ENCODE data around the gene THAP5.
"Not testable (repeated sequence)": the region's sequence is repeated elsewhere in the genome, so short reads cannot be mapped to it uniquely, and the experiment has no call there.

The THAP5 gene

DNA sequence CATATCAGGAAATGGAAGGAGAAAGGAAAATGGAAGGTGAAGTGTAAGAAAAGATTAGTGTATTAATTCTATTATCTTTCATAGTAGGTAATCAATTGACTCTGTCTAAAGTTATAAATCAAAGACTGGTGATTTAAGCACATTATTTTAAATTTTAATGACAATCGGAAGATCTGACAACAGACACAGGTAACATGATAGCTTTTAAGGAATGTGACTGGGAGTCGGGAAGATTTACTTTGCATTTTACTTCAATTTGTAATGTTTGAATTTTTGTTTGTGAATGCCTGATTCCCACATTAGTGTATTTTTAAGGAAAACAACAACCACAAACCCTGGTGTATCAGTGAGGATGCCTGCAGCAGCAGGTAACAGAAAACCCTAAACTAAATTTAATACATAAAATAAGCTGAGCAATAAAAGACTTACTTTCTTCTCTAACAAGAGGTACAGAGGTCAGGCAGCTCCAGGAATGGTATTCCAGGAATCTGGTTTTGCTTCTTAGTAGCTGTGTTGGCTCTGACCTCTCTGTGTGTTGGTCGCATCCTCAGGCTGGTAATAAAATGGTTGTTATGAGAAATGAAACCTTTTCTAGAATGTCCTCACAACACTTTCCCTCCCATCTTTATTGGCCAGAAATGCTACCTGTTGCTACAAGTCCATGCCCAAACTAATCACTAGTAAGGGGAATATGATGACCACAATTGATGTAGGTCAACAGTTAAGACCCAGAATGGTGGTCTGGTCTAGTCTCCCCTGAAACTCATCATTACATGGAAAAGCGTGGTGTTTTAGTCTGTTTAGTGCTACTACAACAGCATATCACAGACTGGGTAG is 12.4 kb upstream of the THAP5 start:
- DNase-seq, result no peak

DNA sequence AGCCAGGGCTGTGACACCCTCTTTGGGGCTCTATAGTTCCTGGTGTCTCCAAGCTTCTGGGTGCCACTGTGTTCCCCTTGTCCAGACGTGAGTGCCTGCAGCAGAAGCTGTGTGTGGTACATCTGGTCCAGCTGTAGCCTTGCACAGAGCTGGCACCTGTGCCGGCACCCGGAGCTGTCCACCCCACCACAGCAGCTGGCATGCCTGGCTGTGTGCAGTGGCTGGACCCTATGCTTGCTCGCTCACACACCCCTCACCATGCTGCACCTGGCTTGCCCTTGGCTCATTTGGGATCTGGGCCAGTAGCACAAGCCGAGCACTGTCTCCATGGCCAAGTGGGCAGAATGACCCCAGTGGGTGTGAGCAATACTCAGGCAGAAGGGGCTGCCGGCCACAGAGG is 10.8 kb upstream of the THAP5 start:
- no peak for DNase-seq

DNA sequence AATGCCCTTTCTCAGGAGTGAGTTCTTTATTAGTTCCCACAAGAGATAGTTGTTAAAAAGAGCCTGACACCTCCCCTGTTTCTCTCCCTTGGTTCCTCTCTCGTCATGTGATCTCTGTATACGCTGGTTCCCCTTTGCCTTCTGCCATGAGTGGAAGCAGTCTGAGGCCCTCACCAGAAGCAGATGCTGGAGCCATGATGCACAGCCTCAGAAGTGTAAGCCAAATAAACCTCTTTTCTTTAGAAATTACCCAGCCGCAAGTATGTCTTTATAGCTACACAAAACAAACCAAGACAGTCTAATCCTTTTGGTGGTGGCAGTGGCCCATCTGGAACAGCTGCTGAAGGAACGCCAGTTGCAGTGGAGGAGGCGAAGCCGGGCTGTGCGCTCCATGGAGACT is 9.4 kb upstream of the THAP5 start:
- DNase-seq, result no peak

DNA sequence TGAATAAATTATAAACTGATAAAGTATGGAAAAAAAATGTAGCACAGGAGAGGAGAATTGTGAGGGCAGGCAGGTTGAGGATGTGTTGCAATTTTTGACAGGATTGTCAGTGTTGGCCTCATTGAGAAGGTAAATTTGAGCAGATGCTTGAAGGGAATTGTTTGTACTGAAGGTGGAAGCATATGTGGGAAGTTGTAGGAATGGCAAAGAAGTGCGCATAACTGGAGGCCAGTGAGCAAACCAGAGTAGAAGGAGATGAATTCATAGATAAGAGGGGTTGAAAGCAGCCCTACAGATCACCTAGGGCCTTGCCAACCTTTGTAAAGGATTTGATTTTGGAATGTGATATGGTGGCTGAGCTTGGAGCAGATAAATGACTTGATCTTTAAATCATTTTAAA is 6.6 kb upstream of the THAP5 start:
- no peak for DNase-seq

GRCh38 chr7:108575156-108575555 is 5.7 kb upstream of the THAP5 start:
- DNase-seq, result no peak

GRCh38 chr7:108572480-108572879 is 3.0 kb upstream of the THAP5 start:
- DNase-seq, result no peak

DNA sequence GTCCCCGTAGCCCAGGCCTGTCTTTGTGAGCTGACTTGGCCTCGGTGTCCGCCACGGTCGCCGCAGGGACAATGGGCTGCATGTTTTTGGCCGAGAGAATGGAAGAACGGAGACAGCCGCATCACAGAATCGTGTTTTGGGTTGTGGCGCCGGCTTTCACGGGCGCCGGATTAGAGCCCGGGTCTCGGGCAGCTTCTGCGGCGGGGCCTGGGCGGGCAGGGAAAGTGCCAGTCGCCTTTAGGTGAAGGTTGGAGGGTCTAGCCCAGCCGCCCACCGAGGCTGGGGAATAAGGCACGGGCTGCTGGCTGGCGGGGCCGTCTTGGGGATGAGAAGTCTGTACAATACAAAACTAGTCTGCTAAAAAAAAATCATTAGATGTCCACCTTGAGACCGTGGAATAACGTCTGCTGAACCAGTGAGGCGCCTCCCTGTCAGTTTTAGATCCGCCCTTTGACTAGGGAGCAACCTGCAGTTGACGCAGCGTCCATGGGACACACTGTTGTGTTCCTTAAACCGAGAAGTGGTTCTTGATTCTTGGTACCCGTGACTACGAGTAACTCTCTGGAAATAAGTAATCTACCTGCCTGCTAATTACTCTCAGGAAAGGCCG is 745 bp upstream of the THAP5 start:
- DNase-seq, result peak; percentile 24 to 40

DNA sequence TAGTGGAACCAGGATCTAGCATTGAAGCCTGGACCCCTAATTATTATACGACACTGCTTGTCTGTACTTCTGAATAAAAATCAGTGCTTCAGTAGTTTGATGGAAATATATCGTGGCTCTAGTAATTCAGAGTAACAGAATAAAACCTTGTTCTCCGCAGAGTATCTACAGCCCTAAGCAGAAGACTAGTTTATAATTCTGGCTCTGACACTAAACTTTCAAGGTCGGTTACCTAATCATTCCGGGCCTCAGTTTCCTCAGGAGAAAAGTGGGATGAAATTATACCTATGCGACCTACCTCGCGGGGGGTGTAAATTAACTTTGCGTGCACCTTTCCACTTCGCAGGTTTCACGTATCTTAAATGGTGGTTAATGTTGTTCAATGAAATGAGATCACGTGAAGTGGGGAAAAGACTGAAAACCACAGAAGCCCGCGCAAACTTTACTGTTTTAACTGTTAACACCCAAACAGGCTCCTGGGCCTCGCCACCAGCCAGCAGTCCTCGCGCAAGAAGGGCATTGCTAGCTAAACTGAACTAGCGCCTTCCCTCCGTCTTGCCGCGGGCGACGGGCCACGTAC is 615 bp downstream of the THAP5 start:
- no peak for DNase-seq

DNA sequence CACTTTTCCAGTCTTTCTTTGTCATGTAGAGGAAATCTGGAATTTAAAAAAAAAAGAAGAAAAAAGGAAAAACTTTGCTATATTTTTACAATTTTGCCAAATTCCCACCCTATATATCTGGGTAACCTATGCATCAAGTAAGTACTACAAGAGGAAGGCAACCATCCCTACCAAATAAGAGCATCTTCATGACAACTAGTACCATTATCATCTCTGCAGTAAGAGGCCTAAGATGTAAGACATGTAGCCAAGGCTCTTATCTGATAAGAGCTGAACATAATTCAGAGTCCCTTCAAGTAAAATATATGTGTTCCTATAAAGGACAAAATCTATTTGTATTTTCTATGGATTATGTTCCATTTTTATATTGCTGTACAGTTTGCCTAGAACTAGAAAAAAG is 3.5 kb downstream of the THAP5 start:
- no peak for DNase-seq

DNA sequence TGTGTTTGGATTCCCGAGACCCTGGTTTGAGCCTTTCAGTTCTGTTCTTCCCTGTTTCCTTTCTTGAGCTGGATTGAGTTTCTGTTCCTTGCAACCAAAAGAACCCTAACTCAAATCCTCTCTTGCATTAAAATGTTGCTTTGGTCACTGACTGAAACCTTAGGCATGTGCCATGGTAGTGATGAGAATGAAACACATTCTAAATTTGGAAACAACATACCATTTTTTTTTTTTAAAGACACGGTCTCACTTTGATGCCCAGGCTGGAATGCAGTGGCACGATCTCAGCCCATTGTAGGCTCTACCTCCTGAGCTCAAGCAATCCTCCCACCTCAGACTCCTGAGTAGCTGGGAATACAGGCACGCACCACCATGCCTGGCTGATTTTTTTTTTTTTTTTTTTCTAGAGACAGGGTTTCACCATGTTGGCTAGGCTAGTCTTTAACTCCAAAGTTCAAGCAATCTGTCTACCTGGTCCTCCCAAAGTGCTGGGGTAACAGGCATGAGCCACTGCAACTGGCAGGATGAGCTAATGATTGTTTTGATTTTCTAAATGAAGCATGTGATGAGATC is 8.4 kb downstream of the THAP5 start:
- no peak for DNase-seq

- DNase-seq, result no peak
These were observed 10.3 kb downstream of the THAP5 start for GRCh38 chr7:108559253-108559652.

DNA sequence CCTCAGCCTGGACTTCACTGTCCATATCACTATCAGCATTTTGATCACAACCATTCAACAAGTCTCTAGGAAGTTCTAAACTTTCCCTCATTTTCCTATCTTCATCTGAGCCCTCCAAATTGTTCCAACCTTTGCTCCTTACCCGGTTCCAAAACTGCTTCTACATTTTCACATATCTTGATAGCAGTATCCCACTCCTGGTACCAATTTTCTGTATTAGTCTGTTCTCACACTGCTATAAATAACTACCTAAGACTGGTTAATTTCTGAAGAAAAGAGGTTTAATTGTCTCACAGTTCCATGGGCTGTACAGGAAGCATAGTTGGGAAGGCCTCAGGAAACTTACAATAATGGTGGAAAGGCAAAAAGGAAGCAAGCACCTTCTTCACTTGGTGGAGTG is 11.9 kb downstream of the THAP5 start:
- no peak for DNase-seq

- no peak for DNase-seq
These were observed 12.3 kb downstream of the THAP5 start for GRCh38 chr7:108557191-108557590.

- DNase-seq, result not testable (repeated sequence)
These were observed 12.8 kb downstream of the THAP5 start for GRCh38 chr7:108556665-108557064.

DNA sequence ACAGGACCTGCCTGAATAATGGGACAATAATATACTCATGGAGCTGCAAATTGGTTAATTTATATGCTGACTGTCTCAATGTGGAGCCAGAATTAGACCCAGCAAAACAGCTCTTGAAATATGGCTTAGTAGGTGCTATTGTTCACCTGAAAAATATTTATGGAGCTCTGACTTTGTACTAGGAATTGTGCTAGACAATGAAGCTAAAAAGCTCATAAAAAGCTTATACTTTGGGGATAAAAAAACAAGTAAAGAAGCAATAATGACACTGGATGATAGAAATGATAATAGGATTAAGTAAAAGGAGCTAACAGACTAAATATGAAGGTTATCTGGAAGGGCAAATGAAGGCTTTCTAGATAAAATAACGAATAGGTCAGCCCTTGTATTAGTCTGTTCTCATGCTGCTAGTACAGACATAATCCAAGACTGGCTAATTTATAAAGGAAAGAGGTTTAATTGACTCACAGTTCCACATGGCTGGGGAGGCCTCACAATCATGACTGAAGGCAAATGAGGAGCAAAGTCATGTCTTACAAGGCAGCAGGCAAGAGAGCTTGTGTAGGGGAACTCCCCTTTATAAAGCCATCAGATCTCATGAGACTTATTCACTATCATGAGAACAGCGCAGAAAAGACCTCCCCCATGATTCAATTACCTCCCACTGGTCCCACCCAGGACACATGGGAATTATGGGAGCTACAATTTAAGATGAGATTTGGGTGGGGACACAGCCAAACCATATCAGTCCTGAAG is 21.2 kb downstream of the THAP5 start:
- not testable (repeated sequence) for DNase-seq

- no peak for DNase-seq
These were observed 28.0 kb downstream of the THAP5 start for GRCh38 chr7:108541478-108541877.

GRCh38 chr7:108538685-108539084 is 30.8 kb downstream of the THAP5 start:
- not testable (repeated sequence) for DNase-seq

- peak in 1 of 2 experiments; percentile 35 for DNase-seq
These were observed 31.3 kb downstream of the THAP5 start for GRCh38 chr7:108538236-108538635.

DNA sequence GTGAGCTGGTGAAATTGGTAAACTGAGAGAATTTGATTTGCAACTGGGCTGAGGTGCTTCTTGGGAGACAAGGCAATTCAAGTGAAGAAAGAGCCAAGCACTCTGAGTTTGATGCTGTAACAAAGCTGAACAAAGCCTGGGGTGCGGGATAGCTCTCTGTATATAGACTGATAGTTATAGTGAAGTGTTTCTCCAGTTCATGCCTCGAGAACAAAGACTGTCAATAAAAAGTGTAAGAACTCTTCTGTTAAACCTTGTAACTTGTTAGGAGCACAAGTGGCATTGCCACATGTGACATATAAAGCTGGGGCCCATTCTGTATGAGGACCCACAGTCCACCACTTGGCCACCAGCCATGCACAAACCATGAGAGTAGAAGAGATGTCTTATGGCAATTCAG is 32.3 kb downstream of the THAP5 start:
- no peak for DNase-seq

DNA sequence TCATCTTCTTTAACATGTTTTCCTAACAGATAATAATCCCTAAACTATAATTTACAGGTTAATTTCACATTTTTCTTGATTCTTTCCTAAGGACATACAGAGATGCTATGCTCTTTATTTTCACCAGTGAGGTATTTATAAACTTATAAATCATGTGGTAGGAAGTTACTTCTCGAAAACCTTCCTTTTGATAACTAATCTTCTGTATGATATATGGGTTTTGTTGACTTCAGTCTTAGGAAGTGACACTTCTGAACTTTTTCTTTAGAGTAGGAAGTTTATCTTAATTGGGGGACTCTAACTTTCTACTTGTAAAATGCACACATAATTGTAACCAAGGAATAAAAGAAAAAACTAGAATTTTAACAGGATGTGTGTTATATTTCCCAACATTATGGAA is 33.8 kb downstream of the THAP5 start:
- no peak for DNase-seq

DNA sequence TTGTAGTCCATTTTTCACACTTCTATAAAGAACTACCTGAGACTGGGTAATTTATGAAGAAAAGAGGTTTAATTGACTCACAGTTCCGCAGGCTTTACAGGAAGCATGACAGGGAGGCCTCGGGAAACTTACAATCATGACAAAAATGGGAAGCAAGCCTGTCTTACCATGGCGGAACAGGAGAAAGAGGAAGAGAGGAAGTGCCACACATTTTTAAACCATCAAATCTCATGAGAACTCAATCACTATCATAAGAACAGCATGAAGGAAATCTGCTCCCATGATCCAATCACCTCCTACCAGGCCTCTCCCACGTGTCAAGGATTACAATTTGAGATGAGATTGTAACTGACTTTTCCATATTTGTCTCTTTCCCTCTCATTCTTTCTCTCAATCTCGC is 34.2 kb downstream of the THAP5 start:
- DNase-seq, result no peak

GRCh38 chr7:108533712-108534111 is 35.8 kb downstream of the THAP5 start:
- DNase-seq, result no peak

DNA sequence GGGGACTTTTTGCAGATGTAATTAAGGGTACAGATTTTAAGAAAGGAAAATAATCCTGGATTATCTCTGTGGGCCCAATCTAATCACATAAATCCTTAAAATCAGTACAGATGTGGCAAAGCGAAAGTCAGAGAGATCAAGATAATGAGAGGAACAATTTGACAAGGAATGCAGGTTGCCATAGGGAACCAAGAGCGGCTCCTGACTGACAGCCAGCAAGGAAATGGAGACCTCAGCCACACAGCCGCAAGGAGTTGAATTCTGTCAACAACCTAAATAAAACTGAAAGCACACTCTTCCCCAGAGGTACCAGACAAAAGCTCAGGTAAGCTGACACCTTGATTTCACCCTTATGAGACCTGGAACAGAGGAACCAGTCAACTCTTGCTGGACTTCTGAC is 40.2 kb downstream of the THAP5 start:
- DNase-seq, result peak in 1 of 2 experiments; percentile 26
